HG03108 (cell line): ENCODE data around the gene SPAG9.
A peak's percentile ranks its signal among the peaks of the same experiment; 100 is the strongest.

ENCODE experiments used
- ATAC-seq: cut with Tn5 transposase; IDR thresholded peaks from one replicate; pipeline ENCODE4 v1.9.1; 2021; ENCODE audit warnings: moderate library complexity; ENCODE audit not compliant: unreplicated experiment

The SPAG9 gene

DNA sequence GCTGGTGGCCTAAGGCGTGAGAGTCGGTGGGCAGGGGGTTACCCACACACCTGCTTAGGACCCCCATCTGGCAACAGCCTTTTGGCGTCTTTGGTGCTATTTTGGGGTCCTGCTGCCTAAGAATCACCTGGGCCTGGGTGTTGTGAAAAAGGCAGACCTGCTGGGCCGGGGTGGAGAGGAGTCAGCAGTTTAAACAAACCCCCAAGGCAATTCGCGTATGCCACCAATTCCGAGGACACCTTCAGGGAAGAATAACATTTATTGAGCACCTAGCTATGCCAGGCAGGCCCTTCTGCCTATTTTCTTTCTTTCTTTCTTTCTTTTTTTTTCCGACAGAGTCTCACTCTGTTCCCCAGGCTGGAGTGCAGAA is 200.6 kb downstream of the SPAG9 start:
- no peak for ATAC-seq

DNA sequence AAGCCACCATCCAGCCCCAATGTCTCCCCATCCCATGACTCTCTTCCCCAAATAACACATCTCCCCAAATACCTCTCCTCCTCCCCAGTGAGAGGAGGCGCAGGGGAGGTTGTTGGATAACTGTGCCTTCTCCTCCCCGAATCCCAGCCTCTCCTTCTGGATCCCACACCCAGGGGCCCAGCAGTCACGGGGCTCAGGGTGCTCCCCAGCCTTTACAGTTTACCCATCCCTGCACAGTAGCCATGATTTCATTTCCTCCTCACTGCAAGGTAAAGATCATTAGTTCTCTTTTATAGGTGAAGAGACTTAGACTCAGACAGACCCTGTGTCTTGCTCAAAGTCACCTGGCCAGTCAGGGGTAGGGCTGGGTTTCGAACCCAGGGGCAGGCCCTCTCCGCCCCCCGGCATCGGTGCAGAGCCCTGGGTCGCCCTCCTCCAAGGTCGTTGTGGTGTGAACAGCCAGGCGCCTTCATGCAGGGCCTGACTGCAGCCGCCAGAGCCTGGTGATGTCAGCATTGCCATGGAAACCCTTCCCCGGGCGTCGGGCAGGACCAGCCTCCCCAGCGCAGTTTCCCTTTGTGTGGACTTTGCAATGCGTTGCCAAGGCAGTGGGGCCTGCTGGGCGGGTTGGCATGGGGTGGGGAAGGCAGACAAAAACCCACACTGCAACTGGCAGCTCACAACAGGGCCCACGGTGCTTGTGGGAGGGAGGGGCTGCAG is 201.2 kb downstream of the SPAG9 start:
- ATAC-seq, result no peak

DNA sequence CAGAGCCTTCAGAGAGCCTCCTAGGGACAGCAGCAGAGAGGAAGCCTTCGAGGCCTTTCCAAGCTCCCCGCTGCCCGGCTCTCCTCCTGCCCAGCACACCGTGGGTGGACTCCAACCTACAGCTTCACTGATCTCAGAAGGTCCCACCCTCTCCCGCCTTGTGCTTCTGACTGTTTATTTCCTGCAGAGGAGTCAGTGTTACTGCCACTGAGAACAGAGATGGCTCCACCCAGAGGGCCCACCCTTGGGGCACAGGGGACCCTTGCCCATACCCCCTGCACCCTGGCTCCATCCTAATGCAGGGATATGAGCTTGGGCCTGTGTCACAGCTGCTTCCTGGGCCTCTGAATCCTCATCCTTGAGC is 201.8 kb downstream of the SPAG9 start:
- ATAC-seq, result no peak

DNA sequence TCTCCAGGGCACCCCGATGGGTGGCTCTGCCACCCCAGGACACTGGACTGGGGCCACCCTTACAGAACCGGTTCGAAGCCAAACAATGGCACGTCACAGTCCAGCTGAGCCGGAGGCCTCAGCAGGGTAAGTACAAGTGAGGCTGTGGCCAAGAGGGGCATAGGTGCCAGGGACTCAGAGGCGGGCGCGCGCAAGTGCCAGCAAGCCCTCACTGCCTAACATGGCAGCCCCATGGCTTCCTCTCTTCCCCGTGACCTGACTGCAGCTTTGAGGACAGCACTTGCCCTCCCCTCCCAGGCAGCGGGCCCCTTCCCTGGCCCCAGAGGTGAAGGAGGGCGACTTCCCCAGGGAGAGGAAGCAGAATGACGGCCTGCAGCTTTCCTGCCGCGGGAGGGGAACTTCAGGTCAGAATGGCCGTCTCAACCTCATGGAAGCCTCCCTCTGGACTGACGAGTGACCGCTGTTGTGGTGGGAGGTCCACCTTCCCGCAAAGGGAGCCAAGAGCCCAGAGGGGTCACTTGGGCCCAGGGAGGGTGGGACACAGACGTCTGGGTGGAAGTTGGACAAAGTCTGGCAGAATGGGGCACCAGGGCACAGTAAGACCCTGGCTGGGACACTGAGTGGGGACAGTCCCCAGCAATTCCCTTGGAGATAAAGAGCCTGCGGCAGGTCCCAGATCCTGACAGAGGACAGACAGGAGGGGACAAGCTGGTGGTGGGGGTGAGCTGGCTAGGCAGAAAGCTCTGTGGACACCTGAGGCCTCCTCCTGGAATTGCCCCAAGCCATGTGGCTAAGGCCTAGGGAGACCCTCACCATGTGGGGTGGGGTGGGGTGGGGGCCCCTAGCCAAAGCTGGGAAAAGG is 202.4 kb downstream of the SPAG9 start:
- no peak for ATAC-seq

DNA sequence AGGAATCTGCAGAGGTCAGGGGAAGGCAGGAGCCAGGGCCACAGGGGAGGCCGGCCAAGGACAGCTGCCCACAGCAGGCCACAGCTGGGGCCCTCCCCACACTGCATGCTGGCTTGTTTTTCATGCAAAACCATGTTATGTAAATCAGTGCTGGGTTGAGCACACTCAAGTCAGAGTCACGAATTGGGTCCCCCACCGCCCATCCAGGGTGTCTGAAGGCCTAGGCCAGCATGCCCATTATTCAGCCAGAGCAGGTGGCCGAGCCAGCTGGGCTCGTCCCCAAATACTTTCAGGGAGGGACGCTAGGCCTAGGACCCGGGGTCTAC is 203.3 kb downstream of the SPAG9 start:
- peak; percentile 56 for ATAC-seq

DNA sequence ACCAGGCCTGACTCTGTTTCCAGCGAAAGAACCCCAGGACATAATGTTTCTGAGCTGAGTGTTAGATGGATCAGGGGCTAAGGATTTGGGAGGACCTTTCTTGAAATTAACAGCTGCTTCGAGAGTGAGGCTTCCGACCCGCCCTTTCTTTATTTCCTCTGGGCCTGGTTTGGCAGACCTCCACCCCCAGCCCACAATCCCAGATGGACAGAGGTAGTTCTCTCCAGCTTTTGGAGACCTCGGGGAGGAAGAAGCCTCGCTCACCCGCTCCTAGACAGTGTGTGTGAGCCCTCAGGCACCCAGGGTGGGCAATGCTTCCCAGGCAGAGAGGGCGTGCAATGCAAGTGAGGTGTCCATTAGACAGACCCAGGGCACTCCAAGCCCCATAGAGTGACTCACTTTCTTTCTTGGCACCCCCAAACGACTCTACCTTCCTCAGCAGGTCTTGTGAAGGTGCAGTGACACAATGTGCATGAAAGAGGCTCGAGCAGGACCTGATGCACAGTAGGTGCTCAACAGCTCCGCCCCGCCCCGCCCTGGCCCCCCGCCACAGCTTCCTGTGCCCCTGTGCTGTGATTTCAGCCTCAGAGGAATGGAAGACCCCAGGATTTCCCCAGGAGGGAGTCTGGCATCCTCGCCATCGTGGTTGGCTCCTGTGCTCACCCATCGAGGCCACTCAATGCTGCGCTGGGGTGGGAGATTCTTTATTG is 203.8 kb downstream of the SPAG9 start:
- ATAC-seq, result no peak

DNA sequence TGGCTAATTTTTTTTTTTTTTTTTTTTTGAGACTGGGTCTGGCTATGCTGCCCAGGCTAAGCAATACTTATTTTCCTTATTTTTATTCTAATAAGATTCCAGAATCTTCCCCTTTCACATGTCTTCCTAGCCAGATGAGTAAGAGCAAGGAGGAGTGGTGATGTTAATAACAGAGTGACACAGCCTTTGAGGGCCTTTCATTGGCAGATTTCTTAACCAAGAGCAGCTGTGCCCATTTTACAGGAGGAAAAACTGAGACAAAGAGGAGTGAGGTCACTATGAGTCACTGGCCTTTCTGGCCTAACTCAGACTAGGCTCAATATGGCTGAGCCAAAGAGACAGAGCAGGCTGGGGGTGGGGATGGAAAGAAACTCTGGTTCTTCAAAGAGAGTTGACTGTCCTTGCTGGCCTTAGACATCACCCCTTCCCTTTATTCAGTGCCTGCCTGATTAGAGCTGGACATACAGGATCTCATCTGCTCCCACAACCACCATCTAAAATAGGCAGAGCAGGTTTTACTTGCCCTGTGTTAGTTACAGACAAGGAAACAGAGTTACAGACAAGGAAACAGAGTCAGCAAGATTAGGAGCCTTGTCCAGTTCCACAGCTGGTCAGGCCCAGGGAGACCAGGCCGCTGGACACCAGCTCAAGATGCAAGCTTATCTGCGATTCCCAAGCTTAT is 204.5 kb downstream of the SPAG9 start:
- ATAC-seq, result no peak

DNA sequence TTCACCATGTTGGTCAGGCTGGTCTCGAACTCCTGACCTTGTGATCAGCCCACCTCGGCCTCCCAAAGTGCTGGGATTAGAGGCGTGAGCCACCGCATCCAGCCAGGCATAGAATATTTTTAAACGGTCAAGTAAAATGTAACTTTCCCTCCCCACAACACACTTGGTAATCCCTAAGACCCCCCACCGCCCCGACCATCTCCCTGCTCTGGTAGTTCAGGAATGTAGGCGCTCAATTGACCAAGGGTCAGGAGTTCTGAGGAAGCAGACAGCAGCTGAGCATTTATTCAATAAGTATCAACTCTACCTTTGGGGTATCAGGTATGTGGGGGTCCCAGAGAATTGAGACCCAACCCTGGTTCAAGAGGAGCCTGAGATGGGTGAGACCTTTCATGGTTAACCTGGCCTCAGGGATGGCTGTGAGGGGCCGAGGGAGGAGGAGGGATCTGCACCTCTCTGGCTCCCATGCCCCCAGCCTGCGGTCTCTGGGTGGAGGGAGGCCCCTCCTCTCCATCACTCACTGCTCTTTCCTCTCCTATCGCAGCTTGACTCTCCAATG is 206.1 kb downstream of the SPAG9 start:
- no peak for ATAC-seq

DNA sequence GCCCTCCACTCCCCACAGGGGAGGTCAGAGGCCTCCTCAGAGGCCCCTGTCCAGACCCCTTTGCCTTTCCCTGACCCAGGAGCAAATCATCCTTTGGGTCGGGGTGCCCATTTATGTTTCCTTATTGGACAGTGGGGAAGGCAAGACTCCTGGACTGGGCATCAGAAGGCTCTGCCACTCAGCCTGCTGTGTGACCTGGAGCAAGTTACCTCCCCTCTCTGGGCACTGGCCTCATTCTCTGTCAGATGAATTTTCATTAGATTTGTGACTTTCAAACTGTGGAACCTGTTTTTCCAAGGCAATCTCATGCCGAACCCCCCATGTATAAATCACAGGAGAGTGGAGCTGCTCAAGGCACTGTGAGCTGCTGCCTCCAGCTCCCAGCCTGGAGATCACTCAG is 207.5 kb downstream of the SPAG9 start:
- no peak for ATAC-seq
